Sigmoid colon (tissue), 4 donors: ENCODE measurements around the gene RETREG1.

Experiments used
- EP300 ChIP-seq, 4 donors: sonication (generic); formaldehyde crosslinking; IDR thresholded peaks; one replicate each; pipeline ENCODE4 v1.6.1; 2017; ENCODE audit warnings: antibody characterized with exemption in 4 of 4
- POLR2A ChIP-seq, 2 donors: fragments of 450-650 bp; IDR thresholded peaks; one replicate each; pipeline ENCODE4 v1.6.1; 2016; ENCODE audit warnings: antibody characterized with exemption in 2 of 2, mild to moderate bottlenecking in 2 of 2, moderate library complexity in 2 of 2
- TF ChIP-seq, protein P1 (sequence below), 4 experiments: fragments of 450-650 bp in 3 of 4; fragments of 200-600 bp in 1 of 4; IDR thresholded peaks; one replicate each; pipeline ENCODE4 v1.5.1; 2016 to 2019; ENCODE audit warnings: antibody characterized with exemption in 4 of 4, mild to moderate bottlenecking in 3 of 4, moderate library complexity in 2 of 4

DNA sequence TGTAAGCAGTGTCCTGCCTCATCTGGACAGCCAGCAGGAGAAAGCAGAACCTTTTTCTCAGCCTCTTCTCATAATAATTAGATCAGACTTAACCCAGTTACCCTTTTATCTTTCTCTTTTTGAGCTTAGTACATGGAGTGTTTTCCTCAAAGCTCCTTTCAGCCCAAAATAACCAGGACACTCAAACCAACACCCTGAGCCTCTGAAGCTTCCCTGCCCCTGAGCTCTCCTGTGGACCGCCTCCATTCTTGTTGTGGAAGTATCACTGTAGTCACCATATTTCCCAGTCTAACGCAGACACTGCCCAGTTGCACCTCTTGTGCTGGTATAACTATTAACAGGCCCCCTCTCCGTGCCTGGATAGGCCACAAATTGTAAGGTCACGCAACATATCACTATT is 97.4 kb downstream of the RETREG1 start:
- TF ChIP-seq, protein P1, sequence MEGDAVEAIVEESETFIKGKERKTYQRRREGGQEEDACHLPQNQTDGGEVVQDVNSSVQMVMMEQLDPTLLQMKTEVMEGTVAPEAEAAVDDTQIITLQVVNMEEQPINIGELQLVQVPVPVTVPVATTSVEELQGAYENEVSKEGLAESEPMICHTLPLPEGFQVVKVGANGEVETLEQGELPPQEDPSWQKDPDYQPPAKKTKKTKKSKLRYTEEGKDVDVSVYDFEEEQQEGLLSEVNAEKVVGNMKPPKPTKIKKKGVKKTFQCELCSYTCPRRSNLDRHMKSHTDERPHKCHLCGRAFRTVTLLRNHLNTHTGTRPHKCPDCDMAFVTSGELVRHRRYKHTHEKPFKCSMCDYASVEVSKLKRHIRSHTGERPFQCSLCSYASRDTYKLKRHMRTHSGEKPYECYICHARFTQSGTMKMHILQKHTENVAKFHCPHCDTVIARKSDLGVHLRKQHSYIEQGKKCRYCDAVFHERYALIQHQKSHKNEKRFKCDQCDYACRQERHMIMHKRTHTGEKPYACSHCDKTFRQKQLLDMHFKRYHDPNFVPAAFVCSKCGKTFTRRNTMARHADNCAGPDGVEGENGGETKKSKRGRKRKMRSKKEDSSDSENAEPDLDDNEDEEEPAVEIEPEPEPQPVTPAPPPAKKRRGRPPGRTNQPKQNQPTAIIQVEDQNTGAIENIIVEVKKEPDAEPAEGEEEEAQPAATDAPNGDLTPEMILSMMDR (IDR thresholded peaks at IDR 0.05) = no peak
- no peak for TF ChIP-seq POLR2A (IDR thresholded peaks at IDR 0.05)
- TF ChIP-seq EP300 (IDR thresholded peaks at IDR 0.05) = no peak
